ENCODE data around the gene PDZRN4.

DNA sequence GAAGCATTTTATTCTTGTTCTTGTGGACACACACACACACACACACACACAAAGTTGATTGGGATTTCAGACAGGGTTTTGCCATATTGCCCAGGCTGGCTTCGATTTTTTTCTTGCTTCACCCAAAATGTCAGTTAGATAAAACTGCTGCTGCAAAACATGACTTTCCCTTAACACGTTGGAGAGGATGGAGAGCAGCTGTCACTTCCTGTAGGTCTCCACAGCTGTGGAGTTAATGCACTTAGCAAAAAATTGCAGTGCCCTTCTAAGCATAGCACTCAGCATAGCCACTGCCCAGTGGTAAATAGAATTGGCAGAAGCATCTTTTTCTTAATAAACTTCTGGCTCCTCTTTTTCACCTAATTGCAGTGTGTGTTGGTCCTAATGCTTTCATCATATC, 54.5 kb downstream of the PDZRN4 start:
- TF ChIP-seq, protein P1, sequence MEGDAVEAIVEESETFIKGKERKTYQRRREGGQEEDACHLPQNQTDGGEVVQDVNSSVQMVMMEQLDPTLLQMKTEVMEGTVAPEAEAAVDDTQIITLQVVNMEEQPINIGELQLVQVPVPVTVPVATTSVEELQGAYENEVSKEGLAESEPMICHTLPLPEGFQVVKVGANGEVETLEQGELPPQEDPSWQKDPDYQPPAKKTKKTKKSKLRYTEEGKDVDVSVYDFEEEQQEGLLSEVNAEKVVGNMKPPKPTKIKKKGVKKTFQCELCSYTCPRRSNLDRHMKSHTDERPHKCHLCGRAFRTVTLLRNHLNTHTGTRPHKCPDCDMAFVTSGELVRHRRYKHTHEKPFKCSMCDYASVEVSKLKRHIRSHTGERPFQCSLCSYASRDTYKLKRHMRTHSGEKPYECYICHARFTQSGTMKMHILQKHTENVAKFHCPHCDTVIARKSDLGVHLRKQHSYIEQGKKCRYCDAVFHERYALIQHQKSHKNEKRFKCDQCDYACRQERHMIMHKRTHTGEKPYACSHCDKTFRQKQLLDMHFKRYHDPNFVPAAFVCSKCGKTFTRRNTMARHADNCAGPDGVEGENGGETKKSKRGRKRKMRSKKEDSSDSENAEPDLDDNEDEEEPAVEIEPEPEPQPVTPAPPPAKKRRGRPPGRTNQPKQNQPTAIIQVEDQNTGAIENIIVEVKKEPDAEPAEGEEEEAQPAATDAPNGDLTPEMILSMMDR (IDR thresholded peaks at IDR 0.05; ENCODE audit: insufficient read depth, low read length, poor library complexity, severe bottlenecking) = no peak
- no peak for TF ChIP-seq EZH2phosphoT487 (conservative IDR thresholded peaks at IDR 0.05; ENCODE audit: low read length)
